ENCODE data around the gene KRT1.

GRCh38 chr12:52708010-52708409, 27.8 kb upstream of the KRT1 start:
- TF ChIP-seq ZNF37A (tag by site-specific recombination; IDR thresholded peaks at IDR 0.05) (no peak), ZNF843 (tag by site-specific recombination; IDR thresholded peaks at IDR 0.05) (no peak), ZBTB1 (tag by site-specific recombination; IDR thresholded peaks at IDR 0.05) (no peak), CTCF (tag by site-specific recombination; IDR thresholded peaks at IDR 0.05) (no peak), PATZ1 (tag by site-specific recombination; IDR thresholded peaks at IDR 0.05) (no peak), KLF10 (tag by site-specific recombination; IDR thresholded peaks at IDR 0.05) (no peak), ZNF223 (tag by site-specific recombination; IDR thresholded peaks at IDR 0.05) (no peak)
